Measurements from ENCODE around the gene LEPR.
"Not testable (repeated sequence)": the region's sequence is repeated elsewhere in the genome, so short reads cannot be mapped to it uniquely, and the experiment has no call there.

LEPR gene

GRCh38 chr1:65441464-65441863 is 21.0 kb downstream of the LEPR start:
- DNase-seq = no peak

GRCh38 chr1:65442442-65442841 is 22.0 kb downstream of the LEPR start:
- DNase-seq = no peak

- no peak for DNase-seq
Observed at GRCh38 chr1:65443647-65444046, 23.2 kb downstream of the LEPR start.

- DNase-seq = no peak
Observed at GRCh38 chr1:65444128-65444640, 23.7 kb downstream of the LEPR start.

- DNase-seq = no peak
Observed at GRCh38 chr1:65445837-65446236, 25.4 kb downstream of the LEPR start.

- DNase-seq = no peak
Observed at GRCh38 chr1:65449214-65449823, 28.9 kb downstream of the LEPR start.

GRCh38 chr1:65455678-65456077 is 35.2 kb downstream of the LEPR start:
- DNase-seq = not testable (repeated sequence)

- no peak for DNase-seq
Observed at GRCh38 chr1:65456481-65456880, 36.0 kb downstream of the LEPR start.

- no peak for DNase-seq
Observed at GRCh38 chr1:65457868-65458267, 37.4 kb downstream of the LEPR start.

- DNase-seq = no peak
Observed at GRCh38 chr1:65458730-65459396, 38.4 kb downstream of the LEPR start.

- no peak for DNase-seq
Observed at GRCh38 chr1:65459397-65459768, 38.9 kb downstream of the LEPR start.

GRCh38 chr1:65465837-65466236 is 45.4 kb downstream of the LEPR start:
- not testable (repeated sequence) for DNase-seq

GRCh38 chr1:65467536-65467935 is 47.1 kb downstream of the LEPR start:
- DNase-seq = no peak

GRCh38 chr1:65469126-65469888 is 48.8 kb downstream of the LEPR start:
- no peak for DNase-seq

GRCh38 chr1:65469889-65470340 is 49.4 kb downstream of the LEPR start:
- DNase-seq = no peak
